Measurements from ENCODE around the gene ORC6. TPM values are rescaled to one million over a fixed set of nuclear protein-coding genes. Genes with fewer than 3 reads are reported as not detected.

ORC6 gene
- total RNA-seq (2014; rRNA removed; shearing (Covaris generic)) = 50.4 and 51.8 TPM in 2 replicates

GRCh38 chr16:46689365-46690280 is at the start of gene ORC6:
Gene ORC6, plus strand, starts transcription at chr16:46689659. Its CDS starts 47 bp downstream, at chr16:46689706.

GRCh38 chr16:46688654-46689364 is 650 bp upstream of the ORC6 start, which contains the start of gene VPS35:
Gene VPS35, minus strand, starts transcription at chr16:46689178. Its CDS starts 45 bp downstream, at chr16:46689133.

Other genes starting within 250 kb of the ORC6 start
- gene SHCBP1, start 68.3 kb upstream of the ORC6 start, total RNA-seq (2014; rRNA removed; shearing (Covaris generic)) = 26.5 and 35.2 TPM in 2 replicates
- gene VPS35, start 481 bp upstream of the ORC6 start, total RNA-seq (2014; rRNA removed; shearing (Covaris generic)) = 29.6 and 44.1 TPM in 2 replicates
- 0.21 and 0.41 TPM in 2 replicates for gene MYLK3, start 58.7 kb downstream of the ORC6 start, total RNA-seq (2014; rRNA removed; shearing (Covaris generic))
- 12.7 and 14.1 TPM in 2 replicates for gene C16orf87, start 141.5 kb downstream of the ORC6 start, total RNA-seq (2014; rRNA removed; shearing (Covaris generic))
- 47.1 and 58.0 TPM in 2 replicates for gene GPT2, start 194.7 kb downstream of the ORC6 start, total RNA-seq (2014; rRNA removed; shearing (Covaris generic))